Measurements from ENCODE around the gene BCAS4.
"Not testable (repeated sequence)": the region's sequence is repeated elsewhere in the genome, so short reads cannot be mapped to it uniquely, and the experiment has no call there.

Gene BCAS4

GRCh38 chr20:50799176-50799889 lies 4.5 kb downstream of the BCAS4 start:
- Histone ChIP-seq H3K36me3 (ENCODE audit: control insufficient read depth, low read length) (peaks cover 81% of the 10 kb centered on the region), H3K27ac (ENCODE audit: low read depth, low read length) (peak overlapping the region; percentile 95), H3K9me3 (ENCODE audit: control insufficient read depth, insufficient read depth, low read length) (no peaks in the 10 kb centered on the region), H3K4me1 (ENCODE audit: control insufficient read depth, low read length) (peaks cover 80% of the 10 kb centered on the region), H3K4me2 (ENCODE audit: low read length) (peak overlapping the region; percentile 92), H3K9me2 (replicated peaks; ENCODE audit: control insufficient read depth, low read length) (no peaks in the 10 kb centered on the region), H4K20me1 (ENCODE audit: control insufficient read depth, insufficient read depth, low read depth, low read length) (no peaks in the 10 kb centered on the region), H3K79me2 (ENCODE audit: control insufficient read depth, low read length) (peaks cover 94% of the 10 kb centered on the region), H3K4me3 (ENCODE audit: low read length) (peak overlapping the region; percentile 71), H3K27me3 (ENCODE audit: control insufficient read depth, low read length) (no peaks in the 10 kb centered on the region), H3F3A (ENCODE audit: control insufficient read depth, insufficient read depth) (peaks cover 58% of the 10 kb centered on the region)
- TF ChIP-seq CTCF (IDR thresholded peaks at IDR 0.05; ENCODE audit: low read depth, low read length, poor library complexity, severe bottlenecking) (no peak), EZH2phosphoT487 (IDR thresholded peaks at IDR 0.05; ENCODE audit: borderline replicate concordance, low read length) (no peak)

GRCh38 chr20:50799890-50800550 lies 5.2 kb downstream of the BCAS4 start:
- Histone ChIP-seq H3K4me1 (ENCODE audit: control insufficient read depth, low read length) (peaks cover 83% of the 10 kb centered on the region), H3K4me2 (ENCODE audit: low read length) (peak overlapping the region; percentile 92), H3F3A (ENCODE audit: control insufficient read depth, insufficient read depth) (peaks cover 62% of the 10 kb centered on the region), H3K27ac (ENCODE audit: low read depth, low read length) (peak overlapping the region; percentile 95), H3K9me2 (replicated peaks; ENCODE audit: control insufficient read depth, low read length) (no peaks in the 10 kb centered on the region), H4K20me1 (ENCODE audit: control insufficient read depth, insufficient read depth, low read depth, low read length) (no peaks in the 10 kb centered on the region), H3K4me3 (ENCODE audit: low read length) (peak overlapping the region; percentile 71), H3K79me2 (ENCODE audit: control insufficient read depth, low read length) (peaks cover 93% of the 10 kb centered on the region), H3K9me3 (ENCODE audit: control insufficient read depth, insufficient read depth, low read length) (no peaks in the 10 kb centered on the region), H3K27me3 (ENCODE audit: control insufficient read depth, low read length) (no peaks in the 10 kb centered on the region), H3K36me3 (ENCODE audit: control insufficient read depth, low read length) (peaks cover 83% of the 10 kb centered on the region)
- TF ChIP-seq CTCF (IDR thresholded peaks at IDR 0.05; ENCODE audit: low read depth, low read length, poor library complexity, severe bottlenecking) (no peak), EZH2phosphoT487 (IDR thresholded peaks at IDR 0.05; ENCODE audit: borderline replicate concordance, low read length) (no peak)

- Histone ChIP-seq H3K27ac (ENCODE audit: low read depth, low read length) (peak overlapping the region; percentile 95), H3K36me3 (ENCODE audit: control insufficient read depth, low read length) (peaks cover 79% of the 10 kb centered on the region), H3K4me1 (ENCODE audit: control insufficient read depth, low read length) (peaks cover 95% of the 10 kb centered on the region), H3K4me3 (ENCODE audit: low read length) (peak overlapping the region; percentile 71), H3K79me2 (ENCODE audit: control insufficient read depth, low read length) (peaks cover 92% of the 10 kb centered on the region), H3F3A (ENCODE audit: control insufficient read depth, insufficient read depth) (peaks cover 70% of the 10 kb centered on the region), H3K4me2 (ENCODE audit: low read length) (peak overlapping the region; percentile 92)
- H3K27me3 ChIP-seq (ENCODE audit: control insufficient read depth, low read length); H3K9me2 ChIP-seq (replicated peaks; ENCODE audit: control insufficient read depth, low read length); H3K9me3 ChIP-seq (ENCODE audit: control insufficient read depth, insufficient read depth, low read length); H4K20me1 ChIP-seq (ENCODE audit: control insufficient read depth, insufficient read depth, low read depth, low read length): not testable (repeated sequence)
Observed at GRCh38 chr20:50800986-50801746, 6.3 kb downstream of the BCAS4 start.

All from DOHH2 (cell line).